Muscle layer of colon (tissue), 2 donors: ENCODE measurements around the gene TUSC2.
A peak's percentile ranks its signal among the peaks of the same experiment; 100 is the strongest.

Experiments
- H3K27ac ChIP-seq: one replicate; pipeline ENCODE4 v1.7.0; 2013; ENCODE audit warnings: low read depth, mild to moderate bottlenecking, low read length, moderate library complexity
- H3K27me3 ChIP-seq, 2 donors: one replicate each; pipeline ENCODE4 v1.7.0; 2013; ENCODE audit warnings: low read length in 2 of 2, mild to moderate bottlenecking in 2 of 2; ENCODE audit not compliant: insufficient read depth in 2 of 2, control insufficient read depth in 1 of 2
- H3K36me3 ChIP-seq: one replicate; pipeline ENCODE4 v1.7.0; 2013; ENCODE audit warnings: mild to moderate bottlenecking, low read length; ENCODE audit not compliant: insufficient read depth
- H3K4me1 ChIP-seq: one replicate; pipeline ENCODE4 v1.7.0; 2013; ENCODE audit warnings: mild to moderate bottlenecking, low read length; ENCODE audit not compliant: insufficient read depth
- H3K4me3 ChIP-seq, 2 donors: one replicate each; pipeline ENCODE4 v1.7.0; 2013; ENCODE audit warnings: low read length in 2 of 2, low read depth in 1 of 2, mild to moderate bottlenecking in 1 of 2, moderate library complexity in 1 of 2
- H3K9ac ChIP-seq: one replicate; pipeline ENCODE4 v1.7.0; 2013; ENCODE audit warnings: low read length
- H3K9me3 ChIP-seq: one replicate; pipeline ENCODE4 v1.7.0; 2013; ENCODE audit warnings: mild to moderate bottlenecking, low read length
- donor health status: abdominal sarcoma.
- donor health status: Adenocarcinoma of cecum.

The TUSC2 gene

DNA sequence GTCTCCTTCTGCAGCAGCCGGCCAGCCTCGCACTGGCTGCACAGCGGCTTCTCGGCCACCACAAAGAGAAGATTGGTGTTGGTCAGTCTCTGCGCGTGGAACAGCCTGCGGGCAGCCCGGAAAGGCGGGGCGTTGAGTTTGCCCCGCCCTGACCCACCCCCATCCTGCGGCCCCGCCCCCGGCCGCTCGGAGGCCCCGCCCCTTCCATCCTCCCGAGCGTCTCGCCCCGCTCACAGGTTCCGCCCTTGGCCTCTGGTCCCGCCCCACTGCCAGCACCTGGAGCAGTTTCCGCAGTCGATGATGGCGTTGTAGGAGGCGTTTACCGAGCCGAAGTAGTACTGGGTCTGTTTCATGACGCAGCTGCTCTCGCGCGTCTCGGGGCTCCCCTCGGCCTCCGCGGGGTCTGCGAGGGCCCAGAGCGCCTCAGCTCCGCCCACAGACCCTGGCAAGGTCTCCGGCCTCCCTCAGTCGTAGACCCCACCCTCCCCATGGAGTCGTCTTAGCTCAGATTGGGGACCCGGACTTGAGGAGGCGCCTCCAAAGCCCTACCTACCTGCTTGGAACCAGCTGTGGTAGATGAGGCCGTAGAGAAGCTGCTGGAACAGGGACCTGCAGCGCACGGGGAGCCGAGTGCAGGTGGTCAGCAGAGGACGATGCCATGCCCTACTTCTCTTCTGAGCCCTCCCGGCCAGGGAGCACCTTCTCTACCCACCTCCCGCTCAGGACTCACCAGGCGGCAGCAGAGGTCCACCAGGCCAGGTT, 37.2 kb upstream of the TUSC2 start:
- Histone ChIP-seq H3K36me3 (no peaks in the 10 kb centered on the region), H3K4me3 (peak overlapping the region; percentile 68 to 75), H3K27me3 (peaks cover 0 to 9% of the 10 kb centered on the region in 2 donors), H3K4me1 (peaks cover 11% of the 10 kb centered on the region), H3K27ac (peak overlapping the region; percentile 24), H3K9ac (no peak overlapping the region), H3K9me3 (no peaks in the 10 kb centered on the region)

DNA sequence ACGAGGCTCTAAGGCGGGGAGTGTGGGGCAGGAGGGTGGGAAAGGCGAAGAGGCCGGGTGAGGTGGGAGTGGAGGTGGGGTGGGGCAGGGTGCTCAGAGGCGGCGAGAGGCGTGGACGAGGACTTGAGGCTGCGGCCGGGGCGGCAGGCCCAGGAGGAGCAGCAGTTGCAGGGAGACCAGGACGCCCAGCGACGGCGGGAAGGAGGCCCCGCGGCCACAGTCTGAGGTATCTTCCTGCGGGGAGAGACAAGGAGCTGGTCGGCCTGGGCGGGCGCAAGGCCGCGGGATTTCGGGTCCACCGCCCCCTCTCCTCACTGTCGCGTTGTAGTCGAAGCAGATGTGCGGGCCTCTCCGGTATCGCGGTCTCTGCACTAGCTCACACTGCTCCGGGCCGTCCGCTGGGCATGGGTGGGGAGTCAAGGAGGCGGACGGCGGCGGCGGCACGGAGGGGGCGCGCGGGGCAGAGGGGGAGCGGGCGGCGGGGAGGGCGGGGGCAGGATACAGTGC, 36.6 kb upstream of the TUSC2 start:
- Histone ChIP-seq H3K9me3 (no peaks in the 10 kb centered on the region), H3K4me3 (peak overlapping the region; percentile 50 to 54), H3K27me3 (peaks cover 0 to 3% of the 10 kb centered on the region in 2 donors), H3K27ac (peak overlapping the region; percentile 52), H3K9ac (no peak overlapping the region), H3K4me1 (peaks cover 11% of the 10 kb centered on the region), H3K36me3 (no peaks in the 10 kb centered on the region)

DNA sequence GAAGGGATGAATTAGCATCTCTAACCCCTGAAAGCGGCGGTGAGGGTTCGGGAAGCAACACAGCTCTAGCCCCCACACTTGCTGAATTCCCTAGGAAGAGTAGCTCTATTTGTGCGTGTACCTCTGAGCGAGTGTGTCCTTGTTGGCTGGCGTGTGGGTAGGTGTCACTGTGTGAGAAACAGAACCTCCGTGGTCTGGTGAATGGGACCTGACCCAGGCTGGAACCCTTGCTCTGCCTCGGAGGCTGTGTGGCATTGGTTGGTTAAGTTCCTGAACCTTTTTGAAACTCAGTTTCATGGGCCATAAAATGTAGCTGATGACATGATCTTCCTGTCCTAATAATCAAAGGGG, 31.7 kb upstream of the TUSC2 start:
- H3K27ac ChIP-seq, result no peak overlapping the region
- no peak overlapping the region for H3K9ac ChIP-seq
- H3K36me3 ChIP-seq, result peaks cover 34% of the 10 kb centered on the region
- H3K27me3 ChIP-seq, result no peaks in the 10 kb centered on the region
- H3K4me3 ChIP-seq, result peak overlapping the region in 1 of 2 donors; percentile 94
- H3K4me1 ChIP-seq, result peaks cover 39% of the 10 kb centered on the region
- no peaks in the 10 kb centered on the region for H3K9me3 ChIP-seq

DNA sequence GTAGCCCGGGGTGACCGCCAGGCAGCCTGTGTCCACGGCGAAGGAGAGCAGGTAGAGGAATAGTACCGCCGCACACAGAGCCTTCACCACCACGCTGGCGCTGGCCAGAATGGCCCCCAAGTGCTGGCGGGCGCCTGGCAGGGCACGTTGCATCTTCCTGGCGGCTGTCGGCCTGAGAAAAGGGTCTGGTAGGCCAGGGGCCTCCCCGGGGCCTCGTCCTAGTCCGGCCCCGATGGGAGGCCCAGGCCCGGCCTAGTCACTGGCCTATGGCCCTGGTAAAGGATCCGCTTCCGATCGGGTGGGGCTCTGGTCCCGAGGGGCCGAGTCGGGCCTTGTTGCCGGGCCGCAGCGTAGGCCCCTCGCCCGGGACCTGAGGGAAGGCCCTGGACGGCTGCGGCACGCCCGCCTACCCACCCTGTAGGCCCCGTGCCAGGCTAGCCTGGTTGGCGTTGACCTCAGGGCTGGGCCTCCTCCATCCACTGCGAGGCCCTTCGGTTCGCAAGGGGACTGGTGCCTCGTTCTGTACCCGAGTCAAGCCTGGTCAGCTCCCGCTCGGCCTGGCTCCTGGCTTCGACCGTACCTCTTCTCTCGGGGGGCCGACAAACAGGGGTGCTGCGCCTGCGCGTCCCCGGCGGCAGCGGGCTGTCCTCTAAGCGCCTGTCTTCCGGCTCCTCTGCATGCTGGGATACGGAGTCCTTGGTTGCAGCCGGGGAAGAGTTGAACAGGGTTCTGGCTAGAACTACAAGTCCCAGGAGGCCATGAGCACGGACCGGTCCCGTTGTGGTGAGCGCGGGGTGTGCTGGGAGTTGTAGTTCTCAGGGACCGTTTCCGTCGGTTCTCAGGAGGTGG, 31.1 kb upstream of the TUSC2 start, which contains the start of gene TMEM115:
Gene TMEM115, minus strand, starts transcription at position 611 of the 849 bp plus-strand sequence. Its CDS starts 458 bp downstream, at position 153.
- H3K9ac ChIP-seq, result peak within 1 kb of the TSS; percentile 95
- peaks cover 40% of the 10 kb centered on the region for H3K36me3 ChIP-seq
- H3K9me3 ChIP-seq, result no peaks in the 10 kb centered on the region
- peak within 1 kb of the TSS; percentile 67 for H3K27ac ChIP-seq
- peak within 1 kb of the TSS; percentile 94 to 96 for H3K4me3 ChIP-seq
- H3K4me1 ChIP-seq, result peaks cover 35% of the 10 kb centered on the region
- H3K27me3 ChIP-seq, result no peaks in the 10 kb centered on the region

DNA sequence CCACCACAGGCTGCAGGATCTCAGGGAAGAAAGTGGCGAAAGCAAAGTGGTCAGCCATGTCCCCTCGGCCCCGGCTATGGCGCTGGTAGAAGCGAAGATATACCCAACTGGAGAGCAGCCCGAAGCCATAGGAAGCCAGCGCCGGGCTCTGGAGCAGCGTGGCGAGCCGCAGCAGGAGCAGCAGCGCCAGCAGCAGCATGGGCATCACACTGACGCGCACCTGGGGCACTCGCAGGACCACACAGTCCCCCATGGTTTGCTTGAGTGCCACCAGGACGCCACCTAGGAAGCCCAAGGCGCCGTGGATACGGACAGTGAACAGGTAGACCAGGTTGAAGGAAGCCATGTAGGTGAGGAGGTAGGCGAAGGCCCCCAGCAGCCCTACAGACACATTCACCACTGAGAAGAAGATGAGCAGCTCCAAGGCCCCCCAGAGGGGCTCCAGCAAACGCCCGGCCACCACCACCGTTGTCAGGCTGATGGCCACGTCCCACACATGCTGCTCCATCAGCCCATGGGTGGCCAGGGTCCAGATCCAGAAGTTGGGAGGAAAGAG, 30.4 kb upstream of the TUSC2 start:
- Histone ChIP-seq H3K27ac (peak overlapping the region; percentile 67), H3K9ac (peak overlapping the region; percentile 95), H3K9me3 (no peaks in the 10 kb centered on the region), H3K27me3 (no peaks in the 10 kb centered on the region), H3K4me1 (peaks cover 34% of the 10 kb centered on the region), H3K36me3 (peaks cover 47% of the 10 kb centered on the region), H3K4me3 (peak overlapping the region; percentile 94 to 96)

DNA sequence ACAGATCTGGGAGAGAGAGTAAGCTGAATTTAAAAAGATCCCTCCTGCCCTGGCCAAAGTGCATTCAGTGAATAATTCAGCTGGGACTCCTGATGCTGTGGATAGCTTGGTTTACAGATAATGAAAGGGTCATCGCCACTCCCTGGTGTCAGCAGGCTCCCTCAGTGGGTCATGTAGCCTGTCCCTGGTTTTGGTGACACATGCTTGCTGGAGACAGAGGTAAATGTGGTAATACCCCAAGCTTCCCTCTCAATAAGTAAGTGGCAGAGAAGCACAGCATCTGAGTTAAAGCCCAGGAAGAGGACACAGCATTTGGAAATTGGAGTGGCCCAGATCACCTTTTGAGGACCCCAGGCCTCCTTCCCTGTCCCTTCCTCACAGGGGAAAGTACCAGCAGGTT, 29.5 kb upstream of the TUSC2 start:
- Histone ChIP-seq H3K27ac (no peak overlapping the region), H3K4me1 (peaks cover 34% of the 10 kb centered on the region), H3K27me3 (no peaks in the 10 kb centered on the region), H3K36me3 (peaks cover 53% of the 10 kb centered on the region), H3K4me3 (peak overlapping the region; percentile 94 to 96), H3K9me3 (no peaks in the 10 kb centered on the region), H3K9ac (peak overlapping the region; percentile 95)

DNA sequence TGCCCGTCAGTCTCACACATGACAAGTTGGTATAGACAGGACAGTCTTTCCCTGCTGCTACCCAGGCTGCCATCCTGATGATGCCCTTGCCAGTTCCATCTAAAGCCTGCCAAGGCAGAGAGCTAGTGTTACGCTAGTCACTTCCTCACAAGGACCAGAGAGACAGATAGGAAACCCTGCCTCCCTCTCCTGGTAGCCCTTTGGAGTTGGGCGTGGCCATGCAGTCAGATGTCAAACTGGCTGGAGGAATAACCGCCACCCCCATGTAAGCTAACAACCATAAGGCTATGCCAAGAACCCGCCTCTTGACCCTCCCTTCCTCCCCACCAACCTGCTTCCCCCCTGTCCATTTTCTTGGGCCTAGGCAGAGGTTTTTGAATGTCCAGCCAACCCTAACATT, 28.5 kb upstream of the TUSC2 start:
- Histone ChIP-seq H3K9me3 (no peaks in the 10 kb centered on the region), H3K4me3 (peak overlapping the region in 1 of 2 donors; percentile 94), H3K36me3 (peaks cover 53% of the 10 kb centered on the region), H3K9ac (peak overlapping the region; percentile 95), H3K27me3 (no peaks in the 10 kb centered on the region), H3K4me1 (peaks cover 36% of the 10 kb centered on the region), H3K27ac (no peak overlapping the region)

DNA sequence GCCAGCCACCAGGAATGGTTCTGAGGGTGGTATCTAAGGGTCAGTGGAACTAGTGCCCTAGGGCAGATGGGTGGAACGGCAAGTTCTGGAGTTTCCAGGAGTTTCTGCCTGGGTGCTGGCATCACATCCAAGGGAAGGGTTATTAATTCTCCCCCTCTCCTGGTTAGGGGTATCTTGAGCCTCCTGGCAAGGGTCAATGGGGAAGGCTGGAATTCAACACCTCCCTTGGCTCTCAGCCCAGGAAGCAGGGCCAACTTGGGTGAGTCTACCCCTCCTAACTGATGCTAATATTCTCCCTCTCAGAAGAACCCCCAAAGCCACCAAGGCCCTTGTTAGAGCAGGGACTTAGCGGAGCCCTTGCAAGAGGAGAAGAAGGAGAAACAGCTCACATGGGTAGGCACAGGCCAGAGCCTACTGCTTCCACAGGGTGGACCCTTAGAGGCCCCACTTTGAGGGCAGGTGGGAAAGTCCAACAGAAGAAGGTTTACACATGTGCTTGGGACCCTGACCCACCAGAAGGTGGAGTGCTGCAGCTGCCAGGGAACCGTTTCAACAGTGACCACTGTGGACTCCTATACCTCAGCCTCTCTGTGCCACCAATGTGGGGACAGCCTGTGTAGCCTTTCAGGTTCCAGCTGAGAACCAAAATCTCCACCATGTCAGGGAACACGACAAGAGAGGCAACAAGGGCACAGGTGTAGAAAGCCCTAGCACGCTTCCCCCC, 28.0 kb upstream of the TUSC2 start:
- no peak overlapping the region for H3K27ac ChIP-seq
- H3K27me3 ChIP-seq, result no peaks in the 10 kb centered on the region
- H3K36me3 ChIP-seq, result peaks cover 53% of the 10 kb centered on the region
- H3K4me3 ChIP-seq, result peak overlapping the region in 1 of 2 donors; percentile 94
- no peaks in the 10 kb centered on the region for H3K9me3 ChIP-seq
- H3K9ac ChIP-seq, result peak overlapping the region; percentile 95
- peaks cover 41% of the 10 kb centered on the region for H3K4me1 ChIP-seq

DNA sequence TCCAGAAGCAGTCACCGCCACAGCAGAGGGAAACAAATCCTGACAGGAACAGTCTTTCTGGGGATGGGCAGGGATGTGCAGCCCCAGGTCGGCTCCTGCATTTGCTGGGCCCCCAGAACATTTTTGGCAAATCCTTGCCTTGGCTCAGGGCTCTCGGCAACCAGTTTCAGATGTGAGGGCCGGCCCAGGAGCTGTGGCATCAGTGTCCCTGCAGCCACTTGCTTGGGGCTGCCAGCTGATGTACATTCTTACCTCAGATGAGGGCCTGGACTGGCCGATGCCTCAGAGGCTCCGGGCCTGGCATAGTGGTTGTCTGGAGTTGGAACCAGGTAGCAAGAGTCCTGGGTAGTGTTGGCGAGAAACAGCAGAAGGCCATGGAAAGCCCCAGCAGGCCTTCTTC, 26.8 kb upstream of the TUSC2 start:
- no peaks in the 10 kb centered on the region for H3K9me3 ChIP-seq
- H3K9ac ChIP-seq, result no peak overlapping the region
- peaks cover 47% of the 10 kb centered on the region for H3K4me1 ChIP-seq
- H3K27me3 ChIP-seq, result no peaks in the 10 kb centered on the region
- H3K4me3 ChIP-seq, result no peak overlapping the region
- no peak overlapping the region for H3K27ac ChIP-seq
- H3K36me3 ChIP-seq, result peaks cover 53% of the 10 kb centered on the region

DNA sequence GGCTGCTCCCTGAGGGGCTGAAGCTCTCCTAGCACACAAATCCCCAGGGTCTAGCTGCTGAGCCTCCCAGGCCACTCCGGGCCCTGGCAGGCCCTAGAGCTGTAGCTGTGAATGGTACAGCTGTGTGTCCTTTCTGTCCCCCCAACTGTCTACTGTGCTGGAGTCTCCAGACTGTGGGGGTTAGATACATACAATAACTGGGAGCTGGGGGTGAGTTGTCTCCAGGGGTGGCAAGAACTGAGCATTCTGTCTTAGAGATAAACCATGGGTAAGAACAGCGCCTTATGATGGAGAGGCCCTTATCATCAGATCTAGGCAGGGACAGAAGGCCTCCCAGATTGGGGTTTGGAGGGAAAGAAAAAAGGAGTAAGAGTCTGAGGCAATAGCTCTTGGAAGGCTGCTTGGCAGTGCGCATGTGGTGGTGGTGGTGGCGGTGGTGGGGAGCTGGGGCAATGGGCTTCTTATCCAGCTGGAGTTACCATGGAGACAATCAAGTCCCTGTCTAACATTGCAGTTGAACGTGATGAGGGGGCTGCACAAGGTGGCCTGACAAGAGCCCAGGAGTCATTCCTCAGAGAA, 26.3 kb upstream of the TUSC2 start:
- Histone ChIP-seq H3K36me3 (peaks cover 53% of the 10 kb centered on the region), H3K27ac (no peak overlapping the region), H3K9ac (no peak overlapping the region), H3K9me3 (no peaks in the 10 kb centered on the region), H3K27me3 (no peaks in the 10 kb centered on the region), H3K4me1 (peaks cover 52% of the 10 kb centered on the region), H3K4me3 (no peak overlapping the region)
